RCC 7860 (cell line): ENCODE results near the gene MED25.

Experiments used
- DNase-seq: peaks from one replicate; pipeline ENCODE4 v3.0.0-alpha.2; 2015; ENCODE audit warnings: low spot score
- FAIRE-seq: peaks from 2 replicates; lab custom pipeline; 2012; peaks lifted over from hg19 to GRCh38; lab: Jason Lieb, UNC

MED25 gene

GRCh38 chr19:49855676-49856573 is 37.8 kb downstream of the MED25 start:
- DNase-seq (no peak), FAIRE-seq (no peak)

- no peak for FAIRE-seq
- no peak for DNase-seq
Observed at GRCh38 chr19:49856574-49857021, 38.5 kb downstream of the MED25 start.

GRCh38 chr19:49857061-49857837 is 39.2 kb downstream of the MED25 start:
- DNase-seq (no peak), FAIRE-seq (no peak)

GRCh38 chr19:49857838-49858087 is 39.7 kb downstream of the MED25 start:
- DNase-seq = no peak
- no peak for FAIRE-seq

- FAIRE-seq (no peak), DNase-seq (peak; percentile 53)
Observed at GRCh38 chr19:49858088-49858985, 40.2 kb downstream of the MED25 start.

- DNase-seq (no peak), FAIRE-seq (no peak)
Observed at GRCh38 chr19:49859682-49860335, 41.7 kb downstream of the MED25 start.

GRCh38 chr19:49860336-49861102 is 42.4 kb downstream of the MED25 start:
- FAIRE-seq (no peak), DNase-seq (no peak)

GRCh38 chr19:49861107-49861506 is 43.0 kb downstream of the MED25 start:
- no peak for DNase-seq
- FAIRE-seq = no peak

GRCh38 chr19:49861541-49862378 is 43.7 kb downstream of the MED25 start:
- FAIRE-seq (no peak), DNase-seq (no peak)

GRCh38 chr19:49862391-49863253 is 44.5 kb downstream of the MED25 start:
- DNase-seq (no peak), FAIRE-seq (no peak)

- FAIRE-seq = no peak
- no peak for DNase-seq
Observed at GRCh38 chr19:49863254-49863934, 45.3 kb downstream of the MED25 start.

GRCh38 chr19:49863935-49864320 is 45.8 kb downstream of the MED25 start:
- DNase-seq = no peak
- no peak for FAIRE-seq

- FAIRE-seq = no peak
- no peak for DNase-seq
Observed at GRCh38 chr19:49864890-49865289, 46.8 kb downstream of the MED25 start.

- DNase-seq (peak; percentile 77), FAIRE-seq (peak; percentile 4)
Observed at GRCh38 chr19:49866933-49867782, 49.1 kb downstream of the MED25 start, which contains the start of gene PNKP. TSS of gene PNKP (minus strand) at chr19:49867576. CDS start at chr19:49867204, 372 bp downstream.

GRCh38 chr19:49869009-49869483 is 51.0 kb downstream of the MED25 start:
- FAIRE-seq = no peak

More at GRCh38 chr19:49869009-49869483, 51.0 kb downstream of the MED25 start:
- no peak for DNase-seq
